Brain microvascular endothelial cell (primary cell): ENCODE measurements around the gene ZG16.
"Not testable (repeated sequence)": the region's sequence is repeated elsewhere in the genome, so short reads cannot be mapped to it uniquely, and the experiment has no call there.

ENCODE experiments used
- DNase-seq: peaks from one replicate; pipeline ENCODE4 v3.0.0-alpha.2; 2020
- H3K27ac ChIP-seq: fragments of 250-450 bp; sonication (Bioruptor Pico); 2 replicates; pipeline ENCODE4 v1.5.1; 2020; ENCODE audit warnings: mild to moderate bottlenecking, moderate library complexity
- H3K27me3 ChIP-seq: fragments of 250-450 bp; sonication (Bioruptor Pico); replicated peaks from 2 replicates; pipeline ENCODE4 v1.5.1; 2020; ENCODE audit warnings: mild to moderate bottlenecking
- H3K36me3 ChIP-seq: fragments of 250-450 bp; sonication (Bioruptor Pico); replicated peaks from 2 replicates; pipeline ENCODE4 v1.5.1; 2020; ENCODE audit warnings: mild to moderate bottlenecking
- H3K4me3 ChIP-seq: 2 replicates; pipeline ENCODE4 v1.5.1; 2011; ENCODE audit warnings: low read depth, mild to moderate bottlenecking, control low read depth, low read length, moderate library complexity
- in situ Hi-C: cut with HindIII; loops from 2 replicates; pipeline ENCODE4 v1.10.0; 2017; ENCODE audit warnings: low sequenced_read_pairs, low pct_ligation_motif_present
- TF ChIP-seq, protein P1 (sequence below): IDR thresholded peaks from 2 replicates; pipeline ENCODE4 v1.5.1; 2011; ENCODE audit warnings: low read depth, mild to moderate bottlenecking, moderate library complexity, low read length, control low read depth, inconsistent platforms; ENCODE audit errors: missing control alignments

The ZG16 gene

GRCh38 chr16:29747947-29748759 is 29.9 kb upstream of the ZG16 start:
- in situ Hi-C loops = no loop called here
- no peak overlapping the region for H3K4me3 ChIP-seq
- no peaks in the 10 kb centered on the region for H3K36me3 ChIP-seq
- no peak for DNase-seq
- no peak overlapping the region for H3K27ac ChIP-seq
- TF ChIP-seq, protein P1, sequence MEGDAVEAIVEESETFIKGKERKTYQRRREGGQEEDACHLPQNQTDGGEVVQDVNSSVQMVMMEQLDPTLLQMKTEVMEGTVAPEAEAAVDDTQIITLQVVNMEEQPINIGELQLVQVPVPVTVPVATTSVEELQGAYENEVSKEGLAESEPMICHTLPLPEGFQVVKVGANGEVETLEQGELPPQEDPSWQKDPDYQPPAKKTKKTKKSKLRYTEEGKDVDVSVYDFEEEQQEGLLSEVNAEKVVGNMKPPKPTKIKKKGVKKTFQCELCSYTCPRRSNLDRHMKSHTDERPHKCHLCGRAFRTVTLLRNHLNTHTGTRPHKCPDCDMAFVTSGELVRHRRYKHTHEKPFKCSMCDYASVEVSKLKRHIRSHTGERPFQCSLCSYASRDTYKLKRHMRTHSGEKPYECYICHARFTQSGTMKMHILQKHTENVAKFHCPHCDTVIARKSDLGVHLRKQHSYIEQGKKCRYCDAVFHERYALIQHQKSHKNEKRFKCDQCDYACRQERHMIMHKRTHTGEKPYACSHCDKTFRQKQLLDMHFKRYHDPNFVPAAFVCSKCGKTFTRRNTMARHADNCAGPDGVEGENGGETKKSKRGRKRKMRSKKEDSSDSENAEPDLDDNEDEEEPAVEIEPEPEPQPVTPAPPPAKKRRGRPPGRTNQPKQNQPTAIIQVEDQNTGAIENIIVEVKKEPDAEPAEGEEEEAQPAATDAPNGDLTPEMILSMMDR = no peak
- H3K27me3 ChIP-seq = no peaks in the 10 kb centered on the region

DNA sequence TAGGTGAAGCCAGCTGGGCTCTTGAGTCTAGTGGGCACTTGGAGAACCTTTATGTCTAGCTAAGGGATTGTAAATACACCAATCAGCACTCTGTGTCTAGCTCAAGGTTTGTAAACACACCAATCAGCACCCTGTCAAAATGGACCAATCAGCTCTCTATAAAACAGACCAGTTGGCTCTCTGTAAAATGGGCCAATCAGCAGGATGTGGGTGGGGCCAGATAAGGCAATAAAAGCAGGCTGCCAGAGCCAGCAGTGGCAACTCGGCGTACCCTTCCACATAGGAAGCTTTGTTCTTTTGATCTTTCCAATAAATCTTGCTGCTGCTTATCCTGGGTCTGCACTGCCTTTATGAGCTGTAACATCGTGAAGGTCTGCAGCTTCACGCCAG is 29.3 kb upstream of the ZG16 start:
- DNase-seq, H3K27ac ChIP-seq: not testable (repeated sequence)

DNA sequence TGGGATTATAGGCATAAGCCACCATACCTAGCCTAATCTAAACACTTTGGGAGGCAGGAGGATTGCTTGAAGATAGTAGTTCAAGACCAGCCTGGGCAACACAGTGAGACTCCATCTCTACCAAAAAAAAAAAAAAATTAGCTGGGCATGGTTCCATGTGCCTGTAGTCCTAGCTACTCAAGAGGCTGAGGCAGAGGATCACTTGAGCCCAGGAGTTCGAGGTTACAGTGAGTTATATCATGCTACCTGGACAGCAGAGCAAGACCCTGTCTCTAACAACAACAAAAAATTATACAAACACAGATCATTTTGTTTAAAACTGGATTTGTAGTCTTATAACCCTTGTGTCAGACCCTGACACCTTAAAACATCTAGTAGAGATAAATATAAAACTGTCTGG is 24.5 kb upstream of the ZG16 start:
- Histone ChIP-seq H3K27me3 (no peaks in the 10 kb centered on the region), H3K4me3 (no peak overlapping the region), H3K27ac (no peak overlapping the region), H3K36me3 (no peaks in the 10 kb centered on the region)
- TF ChIP-seq, protein P1 = no peak
- DNase-seq = no peak
- in situ Hi-C loops = no loop called here

More for the DNA sequence above, 29.3 kb upstream of the ZG16 start:
- H3K4me3 ChIP-seq, in situ Hi-C loops, H3K27me3 ChIP-seq, H3K36me3 ChIP-seq: not testable (repeated sequence)

DNA sequence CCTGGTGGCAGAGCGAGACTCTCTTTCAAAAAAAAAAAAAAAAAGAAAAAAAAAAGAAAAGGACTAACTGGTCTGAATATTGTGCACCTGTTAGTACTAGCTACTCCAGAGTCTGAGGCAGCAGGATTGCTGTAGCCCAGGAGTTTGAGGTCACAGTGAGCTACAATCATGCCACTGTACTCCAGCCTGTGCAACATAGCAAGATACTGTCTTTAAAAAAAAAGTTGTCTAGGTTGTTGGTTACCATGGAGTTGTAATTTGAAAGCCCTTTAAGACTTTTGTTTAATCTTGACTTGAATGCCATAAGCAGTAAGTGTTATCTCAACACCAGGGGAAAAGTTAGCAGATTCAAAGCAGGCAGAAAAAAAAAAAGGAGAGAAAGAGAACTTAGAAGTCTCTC is 21.4 kb upstream of the ZG16 start:
- Histone ChIP-seq H3K27me3 (no peaks in the 10 kb centered on the region), H3K27ac (no peak overlapping the region), H3K4me3 (no peak overlapping the region), H3K36me3 (no peaks in the 10 kb centered on the region)
- TF ChIP-seq, protein P1 = no peak
- in situ Hi-C loops = no loop called here
- DNase-seq = no peak

DNA sequence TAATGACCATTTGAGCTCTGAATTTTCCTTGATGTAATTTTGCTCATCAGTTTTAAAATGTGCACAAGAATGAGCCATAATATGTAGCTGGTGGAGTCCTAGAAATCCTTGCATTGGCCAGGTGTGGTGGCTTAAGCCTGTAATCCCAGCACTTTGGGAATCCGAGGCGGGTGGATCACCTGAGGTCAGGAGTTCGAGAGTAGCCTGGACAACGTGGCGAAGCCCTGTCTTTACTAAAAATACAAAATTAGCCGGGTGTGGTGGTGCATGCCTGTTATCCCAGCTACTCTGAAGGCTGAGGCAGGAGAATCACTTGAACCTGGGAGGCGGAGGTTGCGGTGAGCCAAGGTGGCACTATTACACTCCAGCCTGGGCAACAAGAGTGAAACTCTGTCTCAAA is 21.0 kb upstream of the ZG16 start:
- H3K4me3 ChIP-seq, H3K36me3 ChIP-seq, H3K27ac ChIP-seq, H3K27me3 ChIP-seq, DNase-seq, in situ Hi-C loops: not testable (repeated sequence)

- peak; percentile 28 for DNase-seq
- Histone ChIP-seq H3K4me3 (no peak overlapping the region), H3K36me3 (no peaks in the 10 kb centered on the region), H3K27ac (no peak overlapping the region), H3K27me3 (no peaks in the 10 kb centered on the region)
- TF ChIP-seq, protein P1 = peak; percentile 22
- in situ Hi-C loops = no loop called here
Measured at GRCh38 chr16:29757950-29758466, 20.0 kb upstream of the ZG16 start.
